EH (cell line): ENCODE data around the gene SKOR2.
"Not testable (repeated sequence)": the region's sequence is repeated elsewhere in the genome, so short reads cannot be mapped to it uniquely, and the experiment has no call there.

Experiments used
- DNase-seq: peaks from one replicate; pipeline ENCODE4 v3.0.0-alpha.2; 2015; ENCODE audit warnings: low read depth

Gene SKOR2

DNA sequence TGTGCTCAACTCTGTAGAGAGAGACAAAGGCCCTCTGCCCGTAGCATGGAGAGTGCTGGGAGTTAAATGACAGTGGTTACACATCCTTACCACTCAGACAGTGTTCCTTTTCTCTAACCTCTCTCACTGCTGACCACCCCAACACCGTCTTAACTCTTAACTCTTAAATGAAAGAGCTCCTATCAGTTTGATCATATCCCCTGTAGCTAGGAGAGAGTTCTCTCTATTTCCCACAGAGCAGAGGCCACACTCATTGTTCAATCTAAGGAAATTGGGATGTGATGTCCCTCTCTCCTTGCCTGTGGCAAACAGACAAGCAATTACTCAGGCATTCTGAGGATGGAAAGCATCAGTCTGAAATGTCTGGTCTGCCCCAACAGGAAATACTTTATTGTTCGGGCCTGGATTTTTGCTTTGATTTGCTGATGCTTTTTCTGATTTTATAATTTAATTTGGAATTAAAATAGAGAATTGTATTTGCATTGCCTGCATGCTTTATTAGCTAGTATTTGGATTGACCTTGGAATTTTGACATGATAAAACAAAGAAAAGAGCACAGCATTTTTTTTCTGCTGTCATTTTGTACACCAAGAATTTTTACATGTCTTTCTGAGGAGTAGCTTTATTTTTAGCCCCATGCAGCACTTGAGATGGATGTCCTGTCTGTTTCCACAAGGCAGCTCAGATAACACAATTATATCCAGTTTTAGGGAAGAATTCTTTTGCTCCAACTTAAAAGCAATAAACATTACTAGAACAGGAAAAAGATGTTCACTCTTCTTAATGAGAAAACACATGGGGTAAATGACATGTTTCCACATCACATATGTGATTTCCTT, 47.6 kb downstream of the SKOR2 start:
- peak; percentile 19 for DNase-seq

DNA sequence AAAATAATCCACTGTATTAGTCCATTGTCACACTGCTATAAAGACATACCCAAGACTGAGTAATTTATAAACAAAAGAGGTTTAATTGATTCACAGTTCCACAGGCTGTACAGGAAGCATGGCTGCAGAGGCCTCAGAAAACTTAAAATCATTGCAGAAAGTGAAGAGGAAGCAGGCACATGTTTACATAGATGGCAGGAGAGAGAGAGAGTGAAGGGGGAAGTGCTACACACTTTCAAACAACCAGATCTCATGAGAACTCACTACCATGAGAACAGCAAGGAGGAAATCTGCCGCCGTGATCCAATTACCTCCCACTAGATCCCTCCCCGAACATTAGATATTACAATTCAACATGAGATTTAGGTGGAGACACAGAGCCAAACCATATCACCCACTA, 55.5 kb downstream of the SKOR2 start:
- DNase-seq: not testable (repeated sequence)

DNA sequence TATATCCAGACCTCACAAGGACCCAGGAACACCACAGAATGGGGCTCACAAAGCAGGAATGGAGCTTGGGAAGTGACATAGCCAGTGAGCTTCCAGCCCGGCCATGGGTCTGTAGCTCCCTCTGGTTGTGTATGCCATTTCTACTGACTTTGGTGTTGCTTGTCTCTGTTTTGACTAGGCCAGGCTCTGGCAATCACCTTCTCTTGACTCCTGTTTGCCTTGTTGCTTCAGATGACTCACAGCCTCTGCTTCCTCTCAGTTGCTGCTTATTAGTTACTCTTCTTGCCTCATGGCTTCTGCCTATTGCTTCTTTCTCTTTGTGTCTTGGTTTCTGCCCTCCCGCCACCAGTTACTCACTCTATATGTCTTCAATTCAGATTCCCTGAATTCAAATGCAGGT, 59.5 kb downstream of the SKOR2 start:
- DNase-seq: peak; percentile 18

DNA sequence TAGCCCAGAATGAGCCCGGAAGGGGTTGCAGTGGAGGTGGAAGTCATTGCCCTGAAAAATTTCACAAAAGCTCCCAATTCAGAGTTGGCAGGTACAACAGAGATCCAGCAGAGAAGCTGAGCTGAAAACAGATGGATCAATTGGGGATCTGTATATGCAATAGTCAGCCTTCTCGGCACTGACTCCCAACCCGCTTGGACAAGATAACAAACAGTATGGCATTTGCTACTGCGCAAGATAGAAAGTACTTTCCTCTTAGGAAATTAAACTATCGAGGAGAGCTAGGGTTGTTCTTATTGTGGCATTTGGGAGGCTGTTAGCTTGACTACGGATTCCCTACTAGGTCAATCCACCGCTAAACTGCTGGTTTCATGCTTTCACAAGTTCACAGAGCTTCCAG, 63.7 kb downstream of the SKOR2 start:
- DNase-seq: no peak

DNA sequence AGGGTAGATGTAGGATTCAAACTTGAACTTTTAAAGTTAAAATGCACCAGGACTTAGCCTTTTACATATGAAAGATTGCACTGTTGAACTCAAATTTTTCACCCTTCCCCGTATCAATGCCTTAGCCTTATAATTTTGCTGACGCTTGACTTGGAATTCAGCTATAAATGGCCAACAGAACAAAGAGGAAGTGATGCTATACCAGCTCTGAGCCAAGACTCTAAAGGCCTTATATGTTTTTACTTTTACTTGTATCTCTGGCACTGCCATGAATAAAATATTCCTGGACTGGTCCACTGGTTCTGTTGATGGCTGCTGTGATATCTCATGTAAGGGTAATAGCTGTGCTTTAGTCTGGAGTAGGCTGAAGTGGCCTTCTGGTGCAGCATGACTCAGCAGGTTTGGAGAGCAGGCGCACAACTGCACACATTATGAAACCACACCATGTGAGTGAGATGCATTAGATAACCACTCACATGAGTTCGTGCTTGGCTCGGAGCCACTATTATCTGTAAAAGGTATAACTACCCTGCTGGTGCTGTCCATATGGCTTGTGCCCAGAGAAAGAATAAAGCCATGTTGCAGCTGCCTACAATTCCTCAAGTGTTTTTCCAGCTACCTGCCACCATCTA, 66.9 kb downstream of the SKOR2 start:
- peak; percentile 54 for DNase-seq

DNA sequence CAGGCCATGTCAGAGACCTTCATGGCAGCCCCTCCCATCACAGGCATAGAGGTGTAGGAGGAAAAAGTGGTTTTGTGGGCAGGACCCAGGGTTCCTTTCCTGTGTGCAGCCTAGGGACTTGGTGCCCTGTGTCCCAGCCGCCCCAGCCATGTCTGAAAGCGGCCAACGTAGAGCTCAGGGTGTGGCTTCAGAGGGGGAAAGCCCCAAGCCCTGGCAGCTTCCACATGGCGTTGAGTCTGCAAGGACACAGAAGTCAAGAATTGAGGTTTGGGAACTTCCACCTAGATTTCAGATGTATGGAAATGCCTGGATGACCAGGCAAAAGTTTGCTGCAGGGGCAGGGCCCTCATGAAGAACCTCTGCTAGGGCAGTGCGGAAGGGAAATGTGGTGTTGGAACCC, 69.3 kb downstream of the SKOR2 start:
- not testable (repeated sequence) for DNase-seq

DNA sequence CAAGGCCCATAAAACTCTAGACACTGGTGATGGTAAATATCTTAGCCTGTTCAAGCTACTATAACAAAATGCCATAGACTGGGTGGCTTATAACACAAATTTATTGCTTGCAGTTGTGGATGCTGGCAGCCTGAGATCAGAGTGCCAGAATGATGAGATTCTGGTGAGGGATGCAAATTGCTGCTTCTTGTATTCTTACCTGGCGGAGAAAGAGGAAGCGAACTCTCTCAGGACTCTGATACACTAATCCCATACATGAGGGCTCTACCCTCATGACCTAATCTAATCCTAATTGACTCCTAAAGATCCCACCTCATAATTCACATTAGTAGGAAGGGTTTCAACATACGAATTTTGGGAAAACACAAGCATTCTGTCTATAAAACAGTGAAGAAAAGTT, 70.7 kb downstream of the SKOR2 start:
- no peak for DNase-seq

DNA sequence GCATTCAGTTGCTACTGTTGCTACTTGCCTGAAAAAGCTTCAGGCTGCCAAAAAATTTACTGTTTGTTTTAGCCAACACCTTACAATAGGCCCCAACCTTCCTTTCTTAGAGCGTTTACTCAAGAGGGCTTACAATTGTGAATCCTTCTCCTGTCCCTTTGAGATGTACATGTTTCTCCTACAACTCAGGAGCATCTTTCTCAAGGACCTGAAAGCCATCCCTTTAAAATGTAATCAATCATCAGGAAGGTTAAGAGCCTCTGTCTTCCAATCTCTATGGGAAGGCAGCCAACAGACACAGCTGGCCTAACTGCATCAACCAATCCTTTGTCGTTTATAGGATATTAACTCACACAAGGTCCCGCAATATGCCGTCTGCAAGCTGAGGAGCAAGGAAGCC, 71.9 kb downstream of the SKOR2 start:
- DNase-seq: no peak

DNA sequence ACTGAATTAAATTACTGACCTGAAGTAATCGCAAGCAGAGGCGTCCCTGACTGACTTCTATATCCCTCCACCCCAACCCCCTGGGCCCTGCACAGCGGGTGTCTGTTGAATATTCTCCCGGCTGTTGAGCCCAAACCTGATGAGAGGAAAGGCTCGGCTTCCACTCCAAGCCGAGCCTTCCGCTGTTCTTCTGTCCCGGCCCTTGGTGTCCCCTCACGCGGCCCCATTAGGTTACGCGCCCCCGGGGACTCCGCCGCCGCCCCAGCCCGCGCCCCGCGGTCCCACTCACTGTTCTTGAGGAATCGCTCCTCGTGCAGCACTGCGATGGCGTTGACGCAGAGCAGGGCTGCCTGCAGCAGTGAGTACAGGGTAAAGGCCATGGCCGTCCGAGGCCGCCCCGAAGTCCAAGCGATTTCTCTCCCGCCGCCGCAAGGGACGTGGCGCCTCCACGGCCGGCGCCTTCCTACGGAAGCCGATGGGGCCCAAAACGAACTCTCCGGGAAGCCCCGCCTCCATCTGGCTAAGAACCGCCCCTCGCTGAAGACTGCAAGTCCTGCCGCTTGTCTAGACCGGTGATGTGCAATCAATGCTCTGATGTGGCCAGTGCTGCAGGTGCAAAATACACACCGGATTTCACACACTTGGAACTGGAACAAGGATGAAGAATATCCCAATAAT, 75.4 kb downstream of the SKOR2 start, which contains the start of gene IER3IP1:
TSS of gene IER3IP1 (minus strand) at position 467 of the 678 bp plus-strand sequence. CDS start at position 380, 87 bp downstream.
- peak; percentile 88 for DNase-seq

DNA sequence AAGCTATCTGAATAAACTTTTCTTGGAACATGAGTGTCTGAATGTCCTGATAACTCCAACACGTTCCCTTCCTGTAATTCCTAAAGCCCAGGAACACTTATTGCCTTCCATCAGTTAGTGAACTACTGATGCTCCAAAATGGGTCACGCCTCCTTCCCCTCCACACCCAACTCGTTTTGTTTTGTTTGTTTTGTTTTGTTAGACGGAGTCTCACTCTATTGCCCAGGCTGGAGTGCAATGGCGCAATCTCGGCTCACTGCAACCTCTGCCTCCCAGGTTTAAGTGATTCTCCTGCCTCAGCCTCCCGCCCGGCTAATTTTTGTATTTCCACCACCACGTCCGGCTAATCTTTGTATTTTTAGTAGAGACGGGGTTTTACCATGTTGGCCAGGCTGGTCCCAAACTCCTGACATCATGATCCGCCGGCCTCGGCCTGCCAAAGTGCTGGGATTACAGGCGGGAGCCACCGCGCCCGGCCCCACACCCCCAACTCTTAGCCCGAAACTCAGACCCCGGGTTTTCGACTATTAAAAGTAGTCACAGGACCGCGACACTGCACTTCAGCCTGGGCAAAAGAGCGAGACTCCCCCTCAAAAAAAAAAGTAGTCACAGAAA, 76.1 kb downstream of the SKOR2 start:
- DNase-seq: peak; percentile 46

DNA sequence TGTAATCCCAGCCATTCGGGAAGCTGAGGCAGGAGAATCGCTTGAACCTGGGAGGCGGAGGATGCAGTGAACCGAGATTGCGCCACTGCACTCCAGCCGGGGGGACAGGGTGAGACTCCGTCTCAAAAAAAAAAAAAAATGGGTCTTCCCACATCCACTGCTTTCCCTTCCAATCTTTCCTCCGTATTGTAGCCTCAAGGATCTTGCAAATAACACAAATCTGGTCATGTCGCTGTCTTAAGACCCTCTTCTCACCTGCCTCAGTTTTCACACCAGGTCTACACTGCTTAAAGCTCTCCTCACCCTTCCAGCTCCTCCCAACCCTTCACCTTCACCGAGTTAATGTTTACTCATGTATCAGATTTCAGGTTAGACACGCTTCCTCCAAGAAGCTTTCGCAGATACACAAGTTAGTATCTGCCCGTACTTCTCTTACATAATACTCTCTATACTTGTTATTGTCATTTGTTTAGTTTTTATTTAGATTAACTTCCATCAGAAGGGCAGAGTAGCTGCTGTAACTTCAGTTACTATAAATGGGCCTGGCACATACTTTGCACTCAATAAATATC, 76.8 kb downstream of the SKOR2 start:
- no peak for DNase-seq

DNA sequence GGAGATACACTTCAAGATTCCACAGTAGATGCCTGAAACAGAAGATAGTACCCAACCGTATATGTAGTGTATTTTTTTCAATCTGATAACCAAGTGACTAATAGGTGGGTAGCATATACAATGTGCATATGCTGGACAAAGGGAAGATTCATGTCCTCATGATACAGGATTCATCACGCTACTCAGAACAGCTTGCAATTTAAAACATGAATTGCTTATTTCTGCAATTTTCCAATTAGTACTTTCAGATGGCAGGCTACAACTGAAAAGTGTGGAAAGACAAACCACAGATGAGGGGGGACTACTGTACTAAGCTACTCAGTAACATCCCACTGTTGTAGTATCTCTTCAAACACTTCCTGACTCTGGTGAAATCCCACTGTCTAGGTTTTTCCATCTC, 79.0 kb downstream of the SKOR2 start:
- no peak for DNase-seq

DNA sequence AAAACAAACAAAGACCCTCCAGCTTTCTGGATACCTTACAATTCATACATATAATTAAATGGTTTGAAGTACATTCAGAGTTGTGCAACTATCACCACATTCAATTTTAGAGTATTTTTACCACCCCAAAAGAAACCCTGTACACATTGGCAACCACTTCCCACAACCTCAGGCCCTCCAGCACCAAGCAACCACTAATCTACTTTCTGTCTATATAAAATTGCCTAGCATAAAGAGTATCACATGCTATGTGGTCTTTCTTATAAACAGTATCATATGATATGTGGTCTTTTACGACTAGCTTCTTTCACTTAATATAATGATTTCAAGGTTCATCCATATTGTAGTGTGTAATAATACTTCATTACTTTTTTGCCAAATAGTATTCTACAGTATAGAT, 82.5 kb downstream of the SKOR2 start:
- DNase-seq: no peak

DNA sequence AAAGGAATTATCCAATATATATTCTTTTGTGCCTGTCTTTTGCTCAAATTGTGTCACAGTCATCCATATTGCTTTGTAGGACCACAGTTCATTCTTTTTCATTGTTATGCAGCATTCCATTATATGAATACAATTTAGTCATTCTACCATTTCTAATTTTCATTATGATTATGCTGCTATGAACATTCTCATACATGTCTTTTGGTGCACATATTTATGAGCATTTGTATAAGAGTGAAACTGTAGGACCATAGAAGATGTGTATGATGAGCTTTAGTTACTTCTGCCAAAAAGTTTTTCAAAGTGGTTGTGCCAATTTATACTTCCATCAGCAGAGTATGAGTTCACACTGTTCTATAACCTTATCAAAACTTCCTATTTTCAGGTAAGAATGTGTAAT, 83.0 kb downstream of the SKOR2 start:
- no peak for DNase-seq

DNA sequence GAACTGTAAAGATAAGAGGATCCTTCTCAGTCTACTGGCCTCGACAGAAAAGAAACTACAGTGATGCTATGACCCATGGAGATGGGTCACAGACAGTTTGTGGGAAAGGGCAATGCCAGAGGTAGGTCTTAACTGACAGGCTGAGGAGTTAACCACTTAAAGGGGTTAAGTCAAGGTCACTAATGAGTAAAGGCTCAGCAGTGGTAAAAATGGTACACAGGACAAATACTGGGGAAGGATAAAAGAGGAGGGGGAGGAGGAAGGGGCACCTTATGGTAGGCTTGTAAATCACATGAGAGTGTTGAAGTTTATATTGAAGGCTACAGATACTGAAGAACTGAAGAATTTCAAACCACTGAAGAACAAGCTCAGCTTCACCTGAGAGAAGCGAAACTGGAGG, 85.2 kb downstream of the SKOR2 start:
- DNase-seq: no peak

DNA sequence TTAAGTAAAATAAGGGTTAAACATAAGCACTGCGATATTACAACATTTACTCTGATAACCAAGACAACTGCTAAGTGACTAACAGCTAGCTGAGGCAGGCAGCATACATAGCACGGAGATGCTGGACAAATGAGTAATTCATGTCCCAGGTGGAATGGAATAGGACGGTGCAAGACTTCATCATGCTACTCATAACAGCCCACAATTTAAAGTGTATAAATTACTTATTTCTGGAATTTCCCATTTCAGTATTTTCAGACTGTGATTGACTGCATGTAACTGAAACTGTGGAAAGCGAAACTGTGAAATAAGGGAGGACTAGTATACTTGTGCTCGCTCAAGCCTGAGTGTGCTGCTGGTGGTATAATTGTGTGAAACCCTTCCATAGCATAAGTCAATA, 88.2 kb downstream of the SKOR2 start:
- peak; percentile 44 for DNase-seq

DNA sequence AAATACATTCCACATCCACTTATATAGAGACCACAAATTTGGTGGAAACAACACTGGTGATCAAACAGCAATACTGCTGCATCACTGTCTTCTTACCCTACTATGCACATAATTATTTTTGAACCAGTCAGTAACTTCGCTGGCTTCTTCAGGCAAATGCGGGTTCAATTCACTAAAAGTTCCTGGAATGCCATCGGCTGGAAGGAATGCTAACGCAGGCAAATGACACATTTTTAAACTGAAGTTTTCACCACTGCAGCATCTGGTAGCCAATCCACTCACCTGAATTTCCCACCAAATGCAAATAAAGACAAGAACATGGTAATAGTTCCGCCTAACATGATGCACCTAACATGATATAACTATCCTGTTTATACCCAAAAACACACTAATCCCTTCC, 91.2 kb downstream of the SKOR2 start:
- DNase-seq: no peak

DNA sequence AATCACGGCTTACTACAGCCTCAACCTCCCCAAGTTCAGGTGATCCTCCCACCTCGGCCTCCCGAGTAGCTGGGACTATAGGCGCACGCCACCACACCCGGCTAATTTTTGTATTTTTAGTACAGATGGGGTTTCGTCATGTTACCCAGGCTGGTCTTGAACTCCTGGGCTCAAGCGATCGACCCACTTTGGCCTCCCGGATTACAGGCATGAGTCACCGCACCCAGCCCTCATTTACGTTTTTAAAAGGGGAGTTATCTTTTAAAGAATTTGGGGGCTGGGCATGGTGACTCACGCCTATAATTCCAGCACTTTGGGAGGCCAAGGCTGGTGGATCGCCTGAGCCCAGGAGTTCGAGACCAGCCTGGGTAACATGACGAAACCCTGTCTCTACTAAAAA, 93.1 kb downstream of the SKOR2 start:
- peak; percentile 50 for DNase-seq
